DOHH2 (cell line): Measurements from ENCODE around the gene NOL3.
"Not testable (repeated sequence)": the region's sequence is repeated elsewhere in the genome, so short reads cannot be mapped to it uniquely, and the experiment has no call there.

Experiments
- H3F3A ChIP-seq: fragments of 200-600 bp; sonication (generic), shearing (Covaris generic); 2 replicates; pipeline ENCODE4 v1.6.0; 2016; ENCODE audit warnings: antibody characterized with exemption, mild to moderate bottlenecking; ENCODE audit not compliant: control insufficient read depth, insufficient read depth
- H3K27ac ChIP-seq: fragments of 200-600 bp; sonication (generic); 2 replicates; pipeline ENCODE4 v1.5.1; 2014; ENCODE audit warnings: low read depth, mild to moderate bottlenecking, low read length, moderate library complexity
- H3K27me3 ChIP-seq: fragments of 200-600 bp; sonication (generic); 2 replicates; pipeline ENCODE4 v1.6.1; 2014; ENCODE audit warnings: mild to moderate bottlenecking, low read length, mixed read lengths; ENCODE audit not compliant: control insufficient read depth
- H3K36me3 ChIP-seq: fragments of 200-600 bp; sonication (generic); 2 replicates; pipeline ENCODE4 v1.6.1; 2014; ENCODE audit warnings: mild to moderate bottlenecking, low read length, moderate library complexity, mixed read lengths; ENCODE audit not compliant: control insufficient read depth
- H3K4me1 ChIP-seq: fragments of 200-600 bp; sonication (generic); 2 replicates; pipeline ENCODE4 v1.6.1; 2014; ENCODE audit warnings: mild to moderate bottlenecking, low read length, mixed read lengths; ENCODE audit not compliant: control insufficient read depth
- H3K4me2 ChIP-seq: fragments of 200-600 bp; sonication (generic); 2 replicates; pipeline ENCODE4 v1.6.0; 2014; ENCODE audit warnings: mild to moderate bottlenecking, low read length, moderate library complexity
- H3K4me3 ChIP-seq: fragments of 200-600 bp; sonication (generic); 2 replicates; pipeline ENCODE4 v1.5.1; 2014; ENCODE audit warnings: mild to moderate bottlenecking, low read length, mixed read lengths
- H3K79me2 ChIP-seq: fragments of 200-600 bp; sonication (generic); 2 replicates; pipeline ENCODE4 v1.6.1; 2014; ENCODE audit warnings: mild to moderate bottlenecking, low read length, mixed read lengths; ENCODE audit not compliant: control insufficient read depth
- H3K9me2 ChIP-seq: fragments of 200-600 bp; sonication (generic); replicated peaks from 2 replicates; pipeline ENCODE4 v1.6.1; 2014; ENCODE audit warnings: mild to moderate bottlenecking, low read length, mixed read lengths; ENCODE audit not compliant: control insufficient read depth
- H3K9me3 ChIP-seq: fragments of 200-600 bp; sonication (generic); 2 replicates; pipeline ENCODE4 v1.6.1; 2014; ENCODE audit warnings: antibody characterized with exemption, low read length, mixed read lengths; ENCODE audit not compliant: control insufficient read depth, insufficient read depth
- H4K20me1 ChIP-seq: fragments of 200-600 bp; sonication (generic); 2 replicates; pipeline ENCODE4 v1.6.0; 2014; ENCODE audit warnings: low read depth, mild to moderate bottlenecking, antibody characterized with exemption, low read length, moderate library complexity; ENCODE audit not compliant: control insufficient read depth, insufficient read depth
- CTCF ChIP-seq: fragments of 200-600 bp; sonication (generic); IDR thresholded peaks from one replicate; pipeline ENCODE4 v1.5.1; 2014; ENCODE audit warnings: antibody characterized with exemption, mild to moderate bottlenecking, low read depth, low read length; ENCODE audit not compliant: poor library complexity, severe bottlenecking
- EZH2phosphoT487 ChIP-seq: fragments of 200-600 bp; sonication (generic); IDR thresholded peaks from 2 replicates; pipeline ENCODE4 v1.6.1; 2017; ENCODE audit warnings: borderline replicate concordance, mild to moderate bottlenecking, antibody characterized with exemption, low read length, moderate library complexity, mixed read lengths

Gene NOL3

GRCh38 chr16:67170168-67170948, at the start of gene NOL3:
Gene NOL3, plus strand, starts transcription at chr16:67170538.
- no peaks in the 10 kb centered on the region for H4K20me1 ChIP-seq
- no peak within 1 kb of the TSS for H3K27ac ChIP-seq
- no peaks in the 10 kb centered on the region for H3K9me3 ChIP-seq
- peaks cover 61% of the 10 kb centered on the region for H3K27me3 ChIP-seq
- H3K9me2 ChIP-seq: no peaks in the 10 kb centered on the region
- no peaks in the 10 kb centered on the region; the same call in 1 of the 2 replicates for H3F3A ChIP-seq
- TF ChIP-seq EZH2phosphoT487: peak; percentile 70; the same call in 1 of the 2 replicates
- TF ChIP-seq CTCF: no peak
- H3K4me2 ChIP-seq: peak within 1 kb of the TSS; percentile 49
- no peaks in the 10 kb centered on the region for H3K36me3 ChIP-seq
- no peaks in the 10 kb centered on the region for H3K79me2 ChIP-seq
- peaks cover 24% of the 10 kb centered on the region for H3K4me1 ChIP-seq
- peak within 1 kb of the TSS; percentile 32 for H3K4me3 ChIP-seq

GRCh38 chr16:67122799-67123198, 47.5 kb upstream of the NOL3 start:
- H3F3A ChIP-seq, H4K20me1 ChIP-seq, H3K27ac ChIP-seq, H3K9me2 ChIP-seq, H3K79me2 ChIP-seq, H3K9me3 ChIP-seq, H3K4me2 ChIP-seq, H3K27me3 ChIP-seq, H3K4me3 ChIP-seq, H3K4me1 ChIP-seq: not testable (repeated sequence)
- H3K36me3 ChIP-seq: peaks cover 23% of the 10 kb centered on the region

GRCh38 chr16:67128417-67128816, 41.9 kb upstream of the NOL3 start:
- Histone ChIP-seq H3K4me1 (no peaks in the 10 kb centered on the region), H3K27me3 (no peaks in the 10 kb centered on the region), H3K9me3 (no peaks in the 10 kb centered on the region), H3K4me2 (no peak overlapping the region), H3K36me3 (peaks cover 26% of the 10 kb centered on the region), H3K27ac (no peak overlapping the region), H3K79me2 (no peaks in the 10 kb centered on the region), H3K9me2 (no peaks in the 10 kb centered on the region), H3K4me3 (no peak overlapping the region), H4K20me1 (no peaks in the 10 kb centered on the region), H3F3A (no peaks in the 10 kb centered on the region; the same call in 1 of the 2 replicates)
- TF ChIP-seq CTCF (no peak), EZH2phosphoT487 (no peak)

GRCh38 chr16:67128887-67129286, 41.5 kb upstream of the NOL3 start:
- H3K36me3 ChIP-seq: peaks cover 23% of the 10 kb centered on the region
- no peaks in the 10 kb centered on the region for H3K9me2 ChIP-seq
- H3K4me3 ChIP-seq: no peak overlapping the region
- H3K4me1 ChIP-seq: no peaks in the 10 kb centered on the region
- no peaks in the 10 kb centered on the region for H3K9me3 ChIP-seq
- TF ChIP-seq EZH2phosphoT487 (no peak), CTCF (no peak)
- H3K79me2 ChIP-seq: no peaks in the 10 kb centered on the region
- H3K27ac ChIP-seq: no peak overlapping the region
- no peaks in the 10 kb centered on the region for H3K27me3 ChIP-seq
- H3K4me2 ChIP-seq: no peak overlapping the region
- H3F3A ChIP-seq: no peaks in the 10 kb centered on the region; the same call in 1 of the 2 replicates
- no peaks in the 10 kb centered on the region for H4K20me1 ChIP-seq
